ENCODE measurements around the gene GPM6B.

The GPM6B gene

DNA sequence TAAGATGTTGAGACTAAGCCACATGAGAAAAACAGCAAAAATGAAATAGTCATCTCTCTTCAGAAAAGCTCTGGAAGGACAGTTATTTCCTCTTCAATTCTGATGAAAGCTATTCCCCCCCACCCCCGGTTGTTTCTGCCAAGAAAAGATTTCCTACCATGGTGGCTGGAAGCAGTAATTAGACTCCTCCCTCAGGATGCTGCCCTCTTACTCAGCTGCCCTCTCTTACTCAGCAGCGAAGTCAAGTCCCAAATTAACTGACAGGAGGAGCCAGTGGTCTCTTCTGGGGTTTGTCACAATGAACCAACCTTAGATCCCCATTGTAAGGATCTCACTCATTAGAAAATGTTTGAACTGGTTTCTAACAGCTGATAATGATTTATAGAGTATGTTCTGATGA is 38.0 kb downstream of the GPM6B start:
- TF ChIP-seq, protein P1, sequence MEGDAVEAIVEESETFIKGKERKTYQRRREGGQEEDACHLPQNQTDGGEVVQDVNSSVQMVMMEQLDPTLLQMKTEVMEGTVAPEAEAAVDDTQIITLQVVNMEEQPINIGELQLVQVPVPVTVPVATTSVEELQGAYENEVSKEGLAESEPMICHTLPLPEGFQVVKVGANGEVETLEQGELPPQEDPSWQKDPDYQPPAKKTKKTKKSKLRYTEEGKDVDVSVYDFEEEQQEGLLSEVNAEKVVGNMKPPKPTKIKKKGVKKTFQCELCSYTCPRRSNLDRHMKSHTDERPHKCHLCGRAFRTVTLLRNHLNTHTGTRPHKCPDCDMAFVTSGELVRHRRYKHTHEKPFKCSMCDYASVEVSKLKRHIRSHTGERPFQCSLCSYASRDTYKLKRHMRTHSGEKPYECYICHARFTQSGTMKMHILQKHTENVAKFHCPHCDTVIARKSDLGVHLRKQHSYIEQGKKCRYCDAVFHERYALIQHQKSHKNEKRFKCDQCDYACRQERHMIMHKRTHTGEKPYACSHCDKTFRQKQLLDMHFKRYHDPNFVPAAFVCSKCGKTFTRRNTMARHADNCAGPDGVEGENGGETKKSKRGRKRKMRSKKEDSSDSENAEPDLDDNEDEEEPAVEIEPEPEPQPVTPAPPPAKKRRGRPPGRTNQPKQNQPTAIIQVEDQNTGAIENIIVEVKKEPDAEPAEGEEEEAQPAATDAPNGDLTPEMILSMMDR (IDR thresholded peaks at IDR 0.05; ENCODE audit: borderline replicate concordance, control extremely low read depth, extremely low read depth, insufficient read depth, missing control alignments), result no peak
- in situ Hi-C loops (cut with MboI; ENCODE audit: low sequenced_read_pairs, unreplicated experiment), result no loop called here
- no peak for DNase-seq (ENCODE audit: low spot score)

DNA sequence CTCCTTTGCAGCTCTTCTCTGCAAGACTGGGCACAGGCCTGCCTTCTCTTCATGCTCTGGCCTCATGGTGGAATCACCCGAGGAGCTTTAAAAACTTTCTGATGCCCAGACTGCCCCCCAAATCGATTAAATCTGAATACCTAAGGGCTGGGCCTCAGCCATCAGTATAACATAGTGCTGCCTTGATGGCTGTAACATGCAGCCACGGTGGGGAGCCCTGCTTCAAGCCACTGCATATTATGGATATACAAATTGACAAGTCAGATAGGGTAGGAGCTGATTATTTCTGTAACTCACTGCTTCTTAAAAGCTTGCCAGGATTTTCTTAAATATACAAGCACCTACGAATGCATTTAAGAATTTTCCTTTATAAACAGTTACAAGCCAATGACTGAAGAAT is 40.5 kb downstream of the GPM6B start:
- TF ChIP-seq, protein P1 (IDR thresholded peaks at IDR 0.05; ENCODE audit: borderline replicate concordance, control extremely low read depth, extremely low read depth, insufficient read depth, missing control alignments), result no peak
- DNase-seq (ENCODE audit: low spot score), result no peak
- in situ Hi-C loops (cut with MboI; ENCODE audit: low sequenced_read_pairs, unreplicated experiment), result no loop called here

DNA sequence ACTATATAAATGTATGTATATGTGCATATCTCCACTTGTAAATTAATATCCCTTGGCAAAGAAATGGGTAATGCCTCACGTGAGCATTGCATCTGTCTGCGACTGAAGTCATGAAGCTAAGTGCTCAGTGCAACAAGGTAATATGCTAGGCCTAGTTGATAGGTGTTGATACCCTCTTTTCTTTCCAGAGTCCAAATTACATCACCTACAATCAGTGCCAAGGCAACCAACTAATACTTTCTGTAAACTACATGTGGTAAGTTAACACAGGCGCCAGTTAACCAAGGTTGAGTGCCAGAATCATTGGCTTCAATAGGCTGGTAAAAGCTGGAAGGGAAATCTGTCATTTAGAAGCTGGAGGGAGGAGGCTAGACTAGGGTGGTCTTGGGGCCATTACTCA is 41.1 kb downstream of the GPM6B start:
- TF ChIP-seq, protein P1 (IDR thresholded peaks at IDR 0.05; ENCODE audit: borderline replicate concordance, control extremely low read depth, extremely low read depth, insufficient read depth, missing control alignments), result no peak
- no peak for DNase-seq (ENCODE audit: low spot score)
- in situ Hi-C loops (cut with MboI; ENCODE audit: low sequenced_read_pairs, unreplicated experiment), result no loop called here

DNA sequence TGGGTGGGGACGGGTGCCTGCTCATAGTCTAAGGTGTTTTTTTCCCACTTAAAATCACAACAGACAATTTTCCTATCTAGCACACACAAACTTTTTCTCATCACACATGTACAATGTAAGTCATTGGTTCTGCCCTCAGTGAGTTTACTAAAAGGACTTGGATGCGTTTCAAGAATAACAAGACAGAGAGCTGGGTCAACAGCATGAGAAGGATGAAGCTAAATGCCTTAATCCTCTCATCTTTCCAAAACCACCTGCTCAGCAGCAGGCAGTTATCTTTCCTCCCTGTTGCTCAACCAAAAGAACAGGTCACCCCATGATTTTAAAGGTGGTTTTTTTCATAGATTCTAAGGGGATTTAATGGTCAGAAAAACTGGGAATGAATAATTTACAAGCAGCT is 42.2 kb downstream of the GPM6B start:
- TF ChIP-seq, protein P1 (IDR thresholded peaks at IDR 0.05; ENCODE audit: borderline replicate concordance, control extremely low read depth, extremely low read depth, insufficient read depth, missing control alignments), result no peak
- no peak for DNase-seq (ENCODE audit: low spot score)
- in situ Hi-C loops (cut with MboI; ENCODE audit: low sequenced_read_pairs, unreplicated experiment), result no loop called here

DNA sequence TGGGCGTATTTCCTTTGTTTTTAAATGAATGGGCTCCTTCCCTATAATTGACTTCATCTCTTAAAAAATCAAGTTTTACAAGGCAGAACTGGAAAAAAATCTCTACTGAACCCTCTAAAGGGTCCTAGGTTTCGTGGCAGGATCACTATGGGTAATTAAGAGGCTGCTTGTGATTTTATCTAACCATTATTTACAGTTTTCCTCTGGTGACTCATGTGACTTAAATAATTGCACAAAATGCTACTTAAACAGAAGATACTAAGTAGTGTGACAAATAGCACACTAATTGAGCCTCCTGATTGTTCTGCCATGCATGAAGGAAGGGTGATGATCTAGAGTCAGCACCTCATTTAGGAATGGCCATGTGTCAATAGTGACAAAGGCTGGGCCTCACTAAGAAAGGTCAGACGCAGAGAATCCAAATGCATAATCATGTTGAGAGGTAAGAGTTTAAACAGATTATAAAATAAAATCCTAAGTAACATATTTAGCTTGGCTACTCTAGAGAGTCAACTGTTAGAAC is 46.8 kb downstream of the GPM6B start:
- no peak for DNase-seq (ENCODE audit: low spot score)
- in situ Hi-C loops (cut with MboI; ENCODE audit: low sequenced_read_pairs, unreplicated experiment), result no loop called here
- TF ChIP-seq, protein P1 (IDR thresholded peaks at IDR 0.05; ENCODE audit: borderline replicate concordance, control extremely low read depth, extremely low read depth, insufficient read depth, missing control alignments), result no peak

DNA sequence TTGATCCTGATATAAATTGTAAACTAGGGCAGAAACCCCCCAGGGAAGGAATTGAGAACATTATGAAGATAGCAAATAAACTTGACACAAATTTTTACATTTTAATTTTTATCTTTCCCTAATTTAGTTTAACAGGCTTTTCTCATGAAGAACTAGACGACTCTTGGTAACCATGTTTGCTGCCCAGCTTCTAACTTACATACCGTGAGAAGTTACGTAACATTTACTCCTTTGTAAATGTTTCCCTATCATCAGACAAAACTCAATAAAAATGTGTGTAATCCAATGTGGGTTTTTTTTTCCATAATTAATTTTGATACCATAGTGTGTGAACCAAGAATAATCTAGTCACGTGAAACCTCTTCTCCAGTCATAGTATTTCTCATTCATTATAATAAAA is 48.0 kb downstream of the GPM6B start:
- in situ Hi-C loops (cut with MboI; ENCODE audit: low sequenced_read_pairs, unreplicated experiment), result no loop called here
- TF ChIP-seq, protein P1 (IDR thresholded peaks at IDR 0.05; ENCODE audit: borderline replicate concordance, control extremely low read depth, extremely low read depth, insufficient read depth, missing control alignments), result no peak
- DNase-seq (ENCODE audit: low spot score), result no peak

DNA sequence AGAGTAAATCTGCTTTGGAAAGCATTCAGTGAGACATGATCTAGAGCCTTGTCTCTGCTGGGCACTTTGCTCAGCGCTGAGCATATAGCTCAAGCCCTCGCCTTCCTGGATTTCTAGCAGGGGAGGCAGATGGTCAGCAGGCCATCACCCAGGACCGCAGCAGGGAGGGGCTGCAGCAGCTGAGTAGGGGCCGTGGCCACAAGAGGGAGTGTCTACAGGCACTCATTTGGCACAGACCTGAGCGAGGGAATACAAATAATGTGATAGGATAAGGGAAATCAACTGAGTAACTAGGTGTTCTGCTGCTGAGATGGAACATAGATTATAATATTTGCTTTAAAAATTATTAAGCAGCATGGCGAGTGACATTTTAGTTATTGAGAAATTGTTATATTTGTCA is 52.1 kb downstream of the GPM6B start:
- TF ChIP-seq, protein P1 (IDR thresholded peaks at IDR 0.05; ENCODE audit: borderline replicate concordance, control extremely low read depth, extremely low read depth, insufficient read depth, missing control alignments), result no peak
- no peak for DNase-seq (ENCODE audit: low spot score)
- in situ Hi-C loops (cut with MboI; ENCODE audit: low sequenced_read_pairs, unreplicated experiment), result no loop called here
